Cardiac muscle cell (in vitro differentiated cells and primary cell): ENCODE data around the gene PSMD8. TPM values are rescaled to one million over a fixed set of nuclear protein-coding genes. Genes with fewer than 3 reads are reported as not detected.

Experiments used
- DNase-seq, 2 donors: peaks; one replicate each; pipeline versions ENCODE4 v3.0.0 to v3.0.0-alpha.2; 2010 to 2017; ENCODE audit warnings: low read depth in 1 of 2, low spot score in 1 of 2
- H3K27ac ChIP-seq: fragments of 200-600 bp; sonication (generic); 2 replicates; pipeline ENCODE4 v1.5.1; 2016
- H3K27me3 ChIP-seq: fragments of 200-600 bp; sonication (generic); 2 replicates; pipeline ENCODE4 v1.6.0; 2016; ENCODE audit warnings: control low read depth
- H3K36me3 ChIP-seq: fragments of 200-600 bp; sonication (generic); 2 replicates; pipeline ENCODE4 v1.5.1; 2016; ENCODE audit warnings: control low read depth
- H3K4me1 ChIP-seq: fragments of 200-600 bp; sonication (generic); 2 replicates; pipeline ENCODE4 v1.8.1; 2017; ENCODE audit warnings: low read depth, mild to moderate bottlenecking, mixed run types
- H3K4me3 ChIP-seq: fragments of 200-600 bp; sonication (generic); 2 replicates; pipeline ENCODE4 v1.5.1; 2016; ENCODE audit warnings: mild to moderate bottlenecking
- H3K9me3 ChIP-seq: fragments of 200-600 bp; sonication (generic); 2 replicates; pipeline ENCODE4 v1.5.1; 2017; ENCODE audit warnings: low read depth, mild to moderate bottlenecking, control low read depth
- polyA plus RNA-seq: library from polyadenylated mRNA; unstranded; fragments of >200 nt; fragmentation: Nextera tagmentation; extraction: Ambion mirVana; gene quantifications from 2 replicates; pipeline ENCODE4 v1.2.1, GENCODE V29; 2016
- total RNA-seq: library from RNA; depleted of rRNA; stranded (reverse); fragments of >200 nt; gene quantifications from 2 replicates; pipeline ENCODE4 v1.2.3, GENCODE V29; 2016
- TF ChIP-seq, protein P1 (sequence below): IDR thresholded peaks from 2 replicates; pipeline ENCODE4 v1.5.1; 2012; ENCODE audit warnings: low read depth, mild to moderate bottlenecking, low read length

Gene PSMD8
- total and polyA plus RNA-seq, 2 experiments from 2014 or later: 233 to 303 TPM

DNA sequence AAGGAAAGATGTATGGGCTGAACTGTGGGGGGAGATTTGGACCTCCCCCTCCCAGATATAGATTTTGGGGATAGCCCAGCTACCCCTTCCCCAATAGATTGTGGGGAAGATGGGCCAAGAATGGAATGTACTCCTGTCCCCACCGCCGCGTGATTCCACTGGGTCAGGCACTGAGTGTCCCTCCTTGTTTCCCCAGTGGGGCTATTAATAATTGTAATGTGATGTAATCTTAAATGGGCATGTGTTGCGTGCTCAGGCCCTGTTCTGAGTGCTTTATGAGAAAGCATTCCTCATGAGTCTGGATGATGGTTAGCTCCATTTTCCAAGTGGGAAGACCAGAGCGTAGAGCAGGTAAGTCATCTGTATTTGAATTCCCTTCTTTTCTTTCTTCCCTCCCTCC is 1.4 kb downstream of the PSMD8 start:
- no peak for DNase-seq
- Histone ChIP-seq H3K4me3 (peak overlapping the region; percentile 81), H3K9me3 (no peaks in the 10 kb centered on the region), H3K4me1 (no peaks in the 10 kb centered on the region), H3K27me3 (peaks cover 3% of the 10 kb centered on the region), H3K27ac (no peak overlapping the region), H3K36me3 (peaks cover 3% of the 10 kb centered on the region)
- TF ChIP-seq, protein P1, sequence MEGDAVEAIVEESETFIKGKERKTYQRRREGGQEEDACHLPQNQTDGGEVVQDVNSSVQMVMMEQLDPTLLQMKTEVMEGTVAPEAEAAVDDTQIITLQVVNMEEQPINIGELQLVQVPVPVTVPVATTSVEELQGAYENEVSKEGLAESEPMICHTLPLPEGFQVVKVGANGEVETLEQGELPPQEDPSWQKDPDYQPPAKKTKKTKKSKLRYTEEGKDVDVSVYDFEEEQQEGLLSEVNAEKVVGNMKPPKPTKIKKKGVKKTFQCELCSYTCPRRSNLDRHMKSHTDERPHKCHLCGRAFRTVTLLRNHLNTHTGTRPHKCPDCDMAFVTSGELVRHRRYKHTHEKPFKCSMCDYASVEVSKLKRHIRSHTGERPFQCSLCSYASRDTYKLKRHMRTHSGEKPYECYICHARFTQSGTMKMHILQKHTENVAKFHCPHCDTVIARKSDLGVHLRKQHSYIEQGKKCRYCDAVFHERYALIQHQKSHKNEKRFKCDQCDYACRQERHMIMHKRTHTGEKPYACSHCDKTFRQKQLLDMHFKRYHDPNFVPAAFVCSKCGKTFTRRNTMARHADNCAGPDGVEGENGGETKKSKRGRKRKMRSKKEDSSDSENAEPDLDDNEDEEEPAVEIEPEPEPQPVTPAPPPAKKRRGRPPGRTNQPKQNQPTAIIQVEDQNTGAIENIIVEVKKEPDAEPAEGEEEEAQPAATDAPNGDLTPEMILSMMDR: no peak

DNA sequence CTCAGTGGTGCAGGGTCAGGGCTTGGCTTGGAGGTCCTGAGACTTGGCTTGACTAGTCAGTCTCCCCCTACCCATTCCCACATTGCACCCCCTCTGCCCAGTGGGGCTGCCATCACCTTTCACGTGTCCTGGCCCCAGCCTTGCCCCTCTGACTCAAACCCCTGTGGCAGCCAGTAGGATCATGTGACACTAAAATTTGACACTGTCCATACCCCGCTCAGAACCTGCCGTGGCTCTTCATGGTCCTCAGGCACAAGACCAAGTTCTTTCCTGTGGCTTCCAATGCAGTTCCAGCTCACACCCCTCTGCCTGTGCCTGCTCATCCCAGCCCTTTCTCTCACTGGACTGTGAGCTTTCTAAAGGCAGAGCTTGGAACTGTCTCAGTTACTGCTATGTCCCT is 2.2 kb downstream of the PSMD8 start:
- Histone ChIP-seq H3K27me3 (peaks cover 3% of the 10 kb centered on the region), H3K4me1 (no peaks in the 10 kb centered on the region), H3K36me3 (peaks cover 11% of the 10 kb centered on the region), H3K4me3 (no peak overlapping the region), H3K27ac (no peak overlapping the region), H3K9me3 (no peaks in the 10 kb centered on the region)
- DNase-seq: no peak
- TF ChIP-seq, protein P1: no peak

GRCh38 chr19:38377052-38377451 is 2.7 kb downstream of the PSMD8 start:
- peaks cover 1% of the 10 kb centered on the region for H3K27me3 ChIP-seq
- peaks cover 16% of the 10 kb centered on the region for H3K36me3 ChIP-seq
- no peak overlapping the region for H3K27ac ChIP-seq
- H3K9me3 ChIP-seq: no peaks in the 10 kb centered on the region
- no peak overlapping the region for H3K4me3 ChIP-seq
- H3K4me1 ChIP-seq: no peaks in the 10 kb centered on the region
- TF ChIP-seq, protein P1: no peak
- DNase-seq: no peak

DNA sequence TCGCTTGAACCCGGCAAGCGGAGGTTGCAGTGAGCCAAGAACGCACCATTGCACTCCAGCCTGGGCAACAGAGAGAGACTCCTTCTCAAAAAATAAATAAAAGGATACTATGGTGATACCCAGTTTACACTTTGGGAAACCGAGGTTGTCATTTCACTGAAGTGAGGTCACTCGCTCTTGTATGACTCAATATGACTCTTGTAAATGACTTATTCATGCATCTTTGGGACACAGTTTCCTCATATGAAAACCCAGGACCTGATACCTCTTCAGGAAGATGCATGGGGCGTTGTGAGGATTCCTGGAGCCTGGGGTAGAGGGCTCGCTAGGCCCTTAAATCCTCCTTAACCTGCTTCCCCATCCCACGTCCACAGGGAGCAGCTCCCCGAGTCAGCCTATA is 4.5 kb downstream of the PSMD8 start:
- Histone ChIP-seq H3K36me3 (peaks cover 26% of the 10 kb centered on the region), H3K27me3 (no peaks in the 10 kb centered on the region), H3K27ac (no peak overlapping the region), H3K4me3 (no peak overlapping the region), H3K4me1 (no peaks in the 10 kb centered on the region), H3K9me3 (no peaks in the 10 kb centered on the region)
- DNase-seq: no peak
- TF ChIP-seq, protein P1: no peak

- peaks cover 28% of the 10 kb centered on the region for H3K36me3 ChIP-seq
- H3K27me3 ChIP-seq: no peaks in the 10 kb centered on the region
- no peak overlapping the region for H3K4me3 ChIP-seq
- DNase-seq: no peak
- no peaks in the 10 kb centered on the region for H3K9me3 ChIP-seq
- no peaks in the 10 kb centered on the region for H3K4me1 ChIP-seq
- no peak overlapping the region for H3K27ac ChIP-seq
- TF ChIP-seq, protein P1: no peak
Measured at GRCh38 chr19:38381138-38381537, 6.8 kb downstream of the PSMD8 start.

DNA sequence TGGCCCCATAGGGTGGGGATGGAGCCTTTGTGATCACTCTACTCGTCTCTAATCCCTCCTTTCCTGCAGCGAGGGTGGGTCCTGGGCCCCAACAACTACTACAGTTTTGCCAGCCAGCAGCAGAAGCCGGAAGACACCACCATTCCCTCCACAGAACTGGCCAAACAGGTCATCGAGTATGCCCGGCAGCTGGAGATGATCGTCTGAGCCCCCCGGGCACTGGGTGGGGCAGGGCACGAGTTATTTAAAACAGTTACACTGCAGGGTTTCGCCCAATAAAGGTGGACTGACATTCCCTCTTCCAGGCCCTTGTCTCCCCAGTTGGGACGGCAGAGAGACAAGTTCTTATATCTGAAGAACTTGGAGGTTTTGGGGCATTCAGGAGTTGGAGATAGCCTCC is 8.8 kb downstream of the PSMD8 start:
- no peak for DNase-seq
- Histone ChIP-seq H3K27me3 (no peaks in the 10 kb centered on the region), H3K9me3 (no peaks in the 10 kb centered on the region), H3K4me1 (no peaks in the 10 kb centered on the region), H3K27ac (no peak overlapping the region), H3K36me3 (peaks cover 28% of the 10 kb centered on the region), H3K4me3 (no peak overlapping the region)
- TF ChIP-seq, protein P1: no peak
